GM12878 (cell line): ENCODE measurements around the gene SHB. TPM values are rescaled to one million over a fixed set of nuclear protein-coding genes. Genes with fewer than 3 reads are reported as not detected.

ENCODE experiments used
- ATAC-seq: fragments of 200-7000 bp; cut with Tn5 transposase; 3 replicates; pipeline ENCODE4 v1.9.1; 2020; ENCODE audit warnings: mild to moderate bottlenecking, moderate library complexity
- BruUV-seq: library from RNA; stranded (reverse); fragments of 400-500 nt; replicated peaks from 2 replicates; lab custom pipeline; 2021; lab: Mats Ljungman, UMichigan
- CTCF ChIA-PET: fragments of 300-600 bp; sonication (Branson Sonifier 250); formaldehyde crosslinking; extraction: SDS; loops from one replicate; lab custom pipeline; 2021; ENCODE audit warnings: inconsistent platforms; lab: Yijun Ruan, JAX
- POLR2A ChIA-PET: fragments of 350-600 bp; formaldehyde crosslinking; extraction: SDS; loops from one replicate; lab custom pipeline; 2021; ENCODE audit warnings: inconsistent platforms; lab: Charles Lee
- RAD21 ChIA-PET: fragments of 300-600 bp; sonication (Branson Sonifier 250); formaldehyde crosslinking; loops from one replicate; lab custom pipeline; 2023; ENCODE audit warnings: antibody characterized with exemption; ENCODE audit not compliant: unreplicated experiment; lab: Charles Lee
- SMC1A ChIA-PET: fragments of 300-600 bp; sonication (Branson Sonifier 250); formaldehyde crosslinking; loops from one replicate; lab custom pipeline; 2023; ENCODE audit not compliant: unreplicated experiment, uncharacterized antibody; lab: Charles Lee
- DNase-seq: peaks from one replicate; pipeline ENCODE4 v3.0.0-alpha.2; 2011; ENCODE audit warnings: low read depth, low spot score
- FAIRE-seq: peaks from 3 replicates; lab custom pipeline; 2011; peaks lifted over from hg19 to GRCh38; lab: Jason Lieb, UNC
- H2AFZ ChIP-seq: 2 replicates; pipeline ENCODE4 v1.6.0; 2011; ENCODE audit warnings: low read depth, low read length, control low read depth; ENCODE audit not compliant: control insufficient read depth
- H3K27ac ChIP-seq: 2 replicates; pipeline ENCODE4 v1.5.1; 2011; ENCODE audit warnings: control low read depth; ENCODE audit not compliant: control insufficient read depth, insufficient read depth
- H3K27me3 ChIP-seq, 2 experiments: replicated peaks in 1 of 2; 2 replicates each; pipeline versions ENCODE4 v1.6.0 to v1.6.1; 2011; ENCODE audit warnings: low read length in 1 of 2; ENCODE audit not compliant: control insufficient read depth in 2 of 2, insufficient read depth in 2 of 2
- H3K36me3 ChIP-seq, 2 experiments: 2 replicates each; pipeline ENCODE4 v1.5.1; 2011; ENCODE audit warnings: low read length in 1 of 2; ENCODE audit not compliant: control insufficient read depth in 2 of 2, insufficient read depth in 2 of 2
- H3K4me1 ChIP-seq: 2 replicates; pipeline ENCODE4 v1.6.1; 2011; ENCODE audit warnings: mild to moderate bottlenecking, low read length, moderate library complexity, mixed read lengths; ENCODE audit not compliant: control insufficient read depth, insufficient read depth
- H3K4me2 ChIP-seq: 2 replicates; pipeline ENCODE4 v1.6.0; 2011; ENCODE audit warnings: control low read depth; ENCODE audit not compliant: control insufficient read depth, insufficient read depth
- H3K4me3 ChIP-seq: fragments of 200-600 bp; sonication (generic); 2 replicates; pipeline ENCODE4 v1.5.1; 2016
- H3K79me2 ChIP-seq: 2 replicates; pipeline ENCODE4 v1.6.0; 2011; ENCODE audit warnings: low read length; ENCODE audit not compliant: control insufficient read depth, insufficient read depth
- H3K9ac ChIP-seq: 2 replicates; pipeline ENCODE4 v1.8.0; 2011; ENCODE audit warnings: low read length, control low read depth, mixed read lengths; ENCODE audit not compliant: control insufficient read depth, insufficient read depth
- H3K9me3 ChIP-seq: replicated peaks from 3 replicates; pipeline ENCODE4 v1.5.1; 2011; ENCODE audit warnings: mild to moderate bottlenecking, low read length; ENCODE audit not compliant: control insufficient read depth, insufficient read depth
- H4K20me1 ChIP-seq: 2 replicates; pipeline ENCODE4 v1.6.0; 2011; ENCODE audit not compliant: control insufficient read depth, insufficient read depth
- CREB1 ChIP-seq: IDR thresholded peaks from 2 replicates; pipeline ENCODE4 v1.6.1; 2012; ENCODE audit warnings: low read depth, mild to moderate bottlenecking, inconsistent platforms
- FOXM1 ChIP-seq: IDR thresholded peaks from 2 replicates; pipeline ENCODE4 v1.6.1; 2012; ENCODE audit warnings: low read depth, mild to moderate bottlenecking, inconsistent platforms, low read length, moderate library complexity
- HDAC2 ChIP-seq: fragments of 200-600 bp; sonication (generic); IDR thresholded peaks from 2 replicates; pipeline ENCODE4 v1.6.1; 2017
- MYC ChIP-seq: IDR thresholded peaks from 2 replicates; pipeline ENCODE4 v1.6.1; 2011; ENCODE audit warnings: mild to moderate bottlenecking, low read length, moderate library complexity, inconsistent platforms; ENCODE audit not compliant: insufficient read depth, insufficient replicate concordance, insufficient read length, severe bottlenecking
- POU2F2 ChIP-seq: IDR thresholded peaks from 3 replicates; pipeline ENCODE4 v1.6.1; 2011; ENCODE audit warnings: low read depth, mild to moderate bottlenecking, low read length, borderline replicate concordance
- SIN3A ChIP-seq: IDR thresholded peaks from 2 replicates; pipeline ENCODE4 v1.6.1; 2012; ENCODE audit warnings: low read depth, low read length, improper control_type of control experiment
- SMAD1 ChIP-seq: fragments of 450-650 bp; IDR thresholded peaks from 2 replicates; pipeline ENCODE4 v1.6.1; 2018; ENCODE audit warnings: mild to moderate bottlenecking, low read depth; ENCODE audit not compliant: partially characterized antibody
- SUZ12 ChIP-seq: fragments of 200-600 bp; sonication (generic); IDR thresholded peaks from one replicate; pipeline ENCODE4 v1.6.1; 2018; ENCODE audit warnings: antibody characterized with exemption, mild to moderate bottlenecking; ENCODE audit not compliant: unreplicated experiment
- ZSCAN29 ChIP-seq: fragments of 450-650 bp; IDR thresholded peaks from 2 replicates; pipeline ENCODE4 v1.6.1; 2017; ENCODE audit warnings: mild to moderate bottlenecking, moderate library complexity
- WGBS: methylation state at CpG from one replicate; pipeline ENCODE4 v1.1.6; 2016; ENCODE audit warnings: low lambda C conversion rate; ENCODE audit not compliant: insufficient replicate concordance, insufficient coverage; ENCODE audit errors: missing lambda C conversion rate; 5-methylcytosine and 5-hydroxymethylcytosine counted together
- in situ Hi-C: fragments of 300-500 bp; cut with MboI; formaldehyde crosslinking; loops from 9 replicates; pipeline ENCODE4 v1.14.3; 2018; ENCODE audit warnings: mixed read lengths
- intact Hi-C: fragments of 100-400 bp; cut with micrococcal nuclease; formaldehyde crosslinking; loops from one replicate; pipeline ENCODE4 v1.14.2; 2022; ENCODE audit not compliant: unreplicated experiment
- polyA plus RNA-seq, 11 experiments: library from polyadenylated mRNA; depleted of rRNA in 4 of 11; unstranded in 6 of 11; stranded (reverse) in 5 of 11; fragments of >200 nt; fragmentation: Nextera tagmentation in 4 of 11; fragmentation: Illumina TruSeq in 1 of 11; extraction: Ambion mirVana in 4 of 11; extraction: Trizol in 1 of 11; gene quantifications; 1 replicate in 1 of 11; 2 replicates in 10 of 11; pipeline versions ENCODE4 v1.2.1 to v1.2.3, GENCODE V29; 2011 to 2016; ENCODE audit warnings: inconsistent platforms in 2 of 11, missing spikeins in 2 of 11, low read depth in 1 of 11
- total RNA-seq, 4 experiments: library from RNA; depleted of rRNA in 3 of 4; stranded (reverse); fragments of >200 nt in 3 of 4; fragmentation: Illumina TruSeq in 1 of 4; extraction: Trizol in 1 of 4; gene quantifications; 2 replicates each; pipeline versions ENCODE4 v1.2.1 to v1.2.3, GENCODE V29; 2013 to 2021
- TF ChIP-seq, protein P1 (sequence below): IDR thresholded peaks from 2 replicates; pipeline ENCODE4 v1.6.1; 2012; ENCODE audit warnings: low read depth, low read length, improper control_type of control experiment
- TF ChIP-seq, protein P2 (sequence below): IDR thresholded peaks from 2 replicates; pipeline ENCODE4 v1.6.1; 2011; ENCODE audit warnings: low read depth, mild to moderate bottlenecking, low read length, moderate library complexity, borderline replicate concordance; ENCODE audit errors: extremely low read depth
- TF ChIP-seq, protein P3 (sequence below): fragments of 450-650 bp; IDR thresholded peaks from 2 replicates; pipeline ENCODE4 v1.6.1; 2017; ENCODE audit warnings: mild to moderate bottlenecking, moderate library complexity
- TF ChIP-seq, protein P4 (sequence below): fragments of 450-650 bp; IDR thresholded peaks from 2 replicates; pipeline ENCODE4 v1.6.1; 2016; ENCODE audit warnings: mild to moderate bottlenecking
- TF ChIP-seq, protein P5 (sequence below): IDR thresholded peaks from 2 replicates; pipeline ENCODE4 v1.6.1; 2012; ENCODE audit warnings: low read length, inconsistent platforms

SHB gene
- total and polyA plus RNA-seq, 10 of the 15 experiments (the other 5 are each of a cell fraction or from before 2014, with no cell fraction given) = 0.29 to 6.2 (median 1.3) TPM

GRCh38 chr9:37923796-37924427 lies 145.1 kb downstream of the SHB start:
- DNase-seq (no peak), ATAC-seq (no peak), FAIRE-seq (no peak)
- ChIA-PET CTCF (interaction anchor here (1.7 to 3.5 kb wide), 2 partner anchors 9 to 236 kb away, joined by 5 to 19 read pairs; no protein-coding TSS in a partner anchor), POLR2A (no interaction called here), RAD21 (no interaction called here), SMC1A (no interaction called here)
- in situ Hi-C loops = loop anchor here (25.0 kb wide), 1 partner anchor 763 kb away; no protein-coding TSS in a partner anchor
- Histone ChIP-seq H3K9me3 (no peaks in the 10 kb centered on the region), H3K27me3 (no peaks in the 10 kb centered on the region), H3K36me3 (no peaks in the 10 kb centered on the region), H4K20me1 (no peaks in the 10 kb centered on the region), H3K27ac (no peak overlapping the region), H3K79me2 (no peaks in the 10 kb centered on the region), H3K4me2 (no peak overlapping the region), H3K9ac (no peak overlapping the region), H3K4me1 (no peaks in the 10 kb centered on the region; the same call in 1 of the 2 replicates), H2AFZ (no peak overlapping the region), H3K4me3 (no peak overlapping the region)
- intact Hi-C loops = no loop called here
- 73% methylated on average over 25 of the region's 25 CpGs for WGBS
- no TSS peak for BruUV-seq
- TF ChIP-seq MYC (no peak), HDAC2 (no peak), POU2F2 (no peak), SUZ12 (no peak), CREB1 (no peak), FOXM1 (no peak), SMAD1 (no peak), ZSCAN29 (no peak), SIN3A (no peak)
- TF ChIP-seq, protein P1, sequence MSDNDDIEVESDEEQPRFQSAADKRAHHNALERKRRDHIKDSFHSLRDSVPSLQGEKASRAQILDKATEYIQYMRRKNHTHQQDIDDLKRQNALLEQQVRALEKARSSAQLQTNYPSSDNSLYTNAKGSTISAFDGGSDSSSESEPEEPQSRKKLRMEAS = no peak
- TF ChIP-seq, protein P2, sequence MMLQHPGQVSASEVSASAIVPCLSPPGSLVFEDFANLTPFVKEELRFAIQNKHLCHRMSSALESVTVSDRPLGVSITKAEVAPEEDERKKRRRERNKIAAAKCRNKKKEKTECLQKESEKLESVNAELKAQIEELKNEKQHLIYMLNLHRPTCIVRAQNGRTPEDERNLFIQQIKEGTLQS = no peak
- TF ChIP-seq, protein P3, sequence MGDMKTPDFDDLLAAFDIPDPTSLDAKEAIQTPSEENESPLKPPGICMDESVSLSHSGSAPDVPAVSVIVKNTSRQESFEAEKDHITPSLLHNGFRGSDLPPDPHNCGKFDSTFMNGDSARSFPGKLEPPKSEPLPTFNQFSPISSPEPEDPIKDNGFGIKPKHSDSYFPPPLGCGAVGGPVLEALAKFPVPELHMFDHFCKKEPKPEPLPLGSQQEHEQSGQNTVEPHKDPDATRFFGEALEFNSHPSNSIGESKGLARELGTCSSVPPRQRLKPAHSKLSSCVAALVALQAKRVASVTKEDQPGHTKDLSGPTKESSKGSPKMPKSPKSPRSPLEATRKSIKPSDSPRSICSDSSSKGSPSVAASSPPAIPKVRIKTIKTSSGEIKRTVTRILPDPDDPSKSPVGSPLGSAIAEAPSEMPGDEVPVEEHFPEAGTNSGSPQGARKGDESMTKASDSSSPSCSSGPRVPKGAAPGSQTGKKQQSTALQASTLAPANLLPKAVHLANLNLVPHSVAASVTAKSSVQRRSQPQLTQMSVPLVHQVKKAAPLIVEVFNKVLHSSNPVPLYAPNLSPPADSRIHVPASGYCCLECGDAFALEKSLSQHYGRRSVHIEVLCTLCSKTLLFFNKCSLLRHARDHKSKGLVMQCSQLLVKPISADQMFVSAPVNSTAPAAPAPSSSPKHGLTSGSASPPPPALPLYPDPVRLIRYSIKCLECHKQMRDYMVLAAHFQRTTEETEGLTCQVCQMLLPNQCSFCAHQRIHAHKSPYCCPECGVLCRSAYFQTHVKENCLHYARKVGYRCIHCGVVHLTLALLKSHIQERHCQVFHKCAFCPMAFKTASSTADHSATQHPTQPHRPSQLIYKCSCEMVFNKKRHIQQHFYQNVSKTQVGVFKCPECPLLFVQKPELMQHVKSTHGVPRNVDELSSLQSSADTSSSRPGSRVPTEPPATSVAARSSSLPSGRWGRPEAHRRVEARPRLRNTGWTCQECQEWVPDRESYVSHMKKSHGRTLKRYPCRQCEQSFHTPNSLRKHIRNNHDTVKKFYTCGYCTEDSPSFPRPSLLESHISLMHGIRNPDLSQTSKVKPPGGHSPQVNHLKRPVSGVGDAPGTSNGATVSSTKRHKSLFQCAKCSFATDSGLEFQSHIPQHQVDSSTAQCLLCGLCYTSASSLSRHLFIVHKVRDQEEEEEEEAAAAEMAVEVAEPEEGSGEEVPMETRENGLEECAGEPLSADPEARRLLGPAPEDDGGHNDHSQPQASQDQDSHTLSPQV = no peak
- TF ChIP-seq, protein P4, sequence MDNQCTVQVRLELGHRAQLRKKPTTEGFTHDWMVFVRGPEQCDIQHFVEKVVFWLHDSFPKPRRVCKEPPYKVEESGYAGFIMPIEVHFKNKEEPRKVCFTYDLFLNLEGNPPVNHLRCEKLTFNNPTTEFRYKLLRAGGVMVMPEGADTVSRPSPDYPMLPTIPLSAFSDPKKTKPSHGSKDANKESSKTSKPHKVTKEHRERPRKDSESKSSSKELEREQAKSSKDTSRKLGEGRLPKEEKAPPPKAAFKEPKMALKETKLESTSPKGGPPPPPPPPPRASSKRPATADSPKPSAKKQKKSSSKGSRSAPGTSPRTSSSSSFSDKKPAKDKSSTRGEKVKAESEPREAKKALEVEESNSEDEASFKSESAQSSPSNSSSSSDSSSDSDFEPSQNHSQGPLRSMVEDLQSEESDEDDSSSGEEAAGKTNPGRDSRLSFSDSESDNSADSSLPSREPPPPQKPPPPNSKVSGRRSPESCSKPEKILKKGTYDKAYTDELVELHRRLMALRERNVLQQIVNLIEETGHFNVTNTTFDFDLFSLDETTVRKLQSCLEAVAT = no peak
- TF ChIP-seq, protein P5, sequence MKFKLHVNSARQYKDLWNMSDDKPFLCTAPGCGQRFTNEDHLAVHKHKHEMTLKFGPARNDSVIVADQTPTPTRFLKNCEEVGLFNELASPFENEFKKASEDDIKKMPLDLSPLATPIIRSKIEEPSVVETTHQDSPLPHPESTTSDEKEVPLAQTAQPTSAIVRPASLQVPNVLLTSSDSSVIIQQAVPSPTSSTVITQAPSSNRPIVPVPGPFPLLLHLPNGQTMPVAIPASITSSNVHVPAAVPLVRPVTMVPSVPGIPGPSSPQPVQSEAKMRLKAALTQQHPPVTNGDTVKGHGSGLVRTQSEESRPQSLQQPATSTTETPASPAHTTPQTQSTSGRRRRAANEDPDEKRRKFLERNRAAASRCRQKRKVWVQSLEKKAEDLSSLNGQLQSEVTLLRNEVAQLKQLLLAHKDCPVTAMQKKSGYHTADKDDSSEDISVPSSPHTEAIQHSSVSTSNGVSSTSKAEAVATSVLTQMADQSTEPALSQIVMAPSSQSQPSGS = no peak
